ENCODE measurements around the gene PLA2G1B.

The PLA2G1B gene

DNA sequence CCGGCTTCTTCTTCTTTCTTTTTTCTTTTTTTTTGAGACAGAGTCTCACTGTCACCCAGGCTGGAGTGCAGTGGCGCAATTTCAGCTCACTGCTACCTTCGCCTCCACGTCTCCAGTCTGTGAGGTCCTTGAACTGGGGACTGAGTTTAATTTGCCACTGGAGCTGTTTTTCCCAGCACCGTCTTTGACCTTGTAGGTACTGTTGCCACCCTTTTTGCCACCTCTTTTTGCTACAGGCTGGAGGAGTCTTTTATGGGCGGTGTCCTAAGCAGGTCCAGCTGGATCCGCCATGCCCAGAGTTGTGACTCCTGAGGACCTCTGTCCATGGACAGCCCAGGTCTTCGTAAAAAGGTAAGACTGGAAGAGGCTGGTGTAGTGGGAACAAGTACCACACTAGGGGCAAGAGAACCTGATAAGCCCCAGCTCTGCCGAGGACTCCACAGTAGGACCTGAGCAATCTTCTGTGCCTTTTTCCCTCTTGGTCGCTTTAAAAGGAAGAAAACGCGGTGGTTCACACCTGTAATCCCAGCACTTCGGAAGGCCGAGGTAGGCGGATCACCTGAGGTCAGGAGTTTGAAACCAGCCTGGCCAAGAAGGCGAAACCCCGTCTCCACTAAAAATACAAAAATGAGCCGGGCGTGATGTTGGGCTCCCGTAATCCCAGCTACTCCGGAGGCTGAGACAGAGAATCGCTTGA lies 36.8 kb downstream of the PLA2G1B start:
- no peak for DNase-seq (ENCODE audit: low read depth)
- TF ChIP-seq, protein P1, sequence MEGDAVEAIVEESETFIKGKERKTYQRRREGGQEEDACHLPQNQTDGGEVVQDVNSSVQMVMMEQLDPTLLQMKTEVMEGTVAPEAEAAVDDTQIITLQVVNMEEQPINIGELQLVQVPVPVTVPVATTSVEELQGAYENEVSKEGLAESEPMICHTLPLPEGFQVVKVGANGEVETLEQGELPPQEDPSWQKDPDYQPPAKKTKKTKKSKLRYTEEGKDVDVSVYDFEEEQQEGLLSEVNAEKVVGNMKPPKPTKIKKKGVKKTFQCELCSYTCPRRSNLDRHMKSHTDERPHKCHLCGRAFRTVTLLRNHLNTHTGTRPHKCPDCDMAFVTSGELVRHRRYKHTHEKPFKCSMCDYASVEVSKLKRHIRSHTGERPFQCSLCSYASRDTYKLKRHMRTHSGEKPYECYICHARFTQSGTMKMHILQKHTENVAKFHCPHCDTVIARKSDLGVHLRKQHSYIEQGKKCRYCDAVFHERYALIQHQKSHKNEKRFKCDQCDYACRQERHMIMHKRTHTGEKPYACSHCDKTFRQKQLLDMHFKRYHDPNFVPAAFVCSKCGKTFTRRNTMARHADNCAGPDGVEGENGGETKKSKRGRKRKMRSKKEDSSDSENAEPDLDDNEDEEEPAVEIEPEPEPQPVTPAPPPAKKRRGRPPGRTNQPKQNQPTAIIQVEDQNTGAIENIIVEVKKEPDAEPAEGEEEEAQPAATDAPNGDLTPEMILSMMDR (IDR thresholded peaks at IDR 0.05; ENCODE audit: low read depth, low read length, missing control alignments) = no peak
- in situ Hi-C loops (cut with HindIII; ENCODE audit: low sequenced_read_pairs) = no loop called here
- peak overlapping the region; percentile 18 for H3K4me3 ChIP-seq (ENCODE audit: low read depth, low read length)

DNA sequence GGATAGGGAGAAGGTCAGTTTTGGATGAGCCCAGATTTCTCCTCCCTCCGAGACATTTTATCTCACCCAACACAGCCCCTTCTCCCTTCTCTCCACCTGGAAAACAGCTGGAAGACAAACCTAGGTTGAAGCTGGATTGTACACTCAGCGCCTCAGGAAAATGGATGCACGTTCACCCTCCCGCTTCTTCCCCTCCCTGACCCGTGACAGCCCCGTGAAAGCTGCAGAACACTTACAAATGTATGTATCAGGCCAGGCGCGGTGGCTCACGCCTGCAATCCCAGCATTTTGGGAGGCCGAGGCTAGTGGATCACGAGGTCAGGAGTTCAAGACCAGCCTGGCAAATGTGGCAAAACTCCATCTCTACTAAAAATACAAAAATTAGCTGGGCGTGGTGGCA lies 40.1 kb downstream of the PLA2G1B start:
- no peak for DNase-seq (ENCODE audit: low read depth)
- TF ChIP-seq, protein P1 (IDR thresholded peaks at IDR 0.05; ENCODE audit: low read depth, low read length, missing control alignments) = no peak
- in situ Hi-C loops (cut with HindIII; ENCODE audit: low sequenced_read_pairs) = no loop called here
- no peak overlapping the region for H3K4me3 ChIP-seq (ENCODE audit: low read depth, low read length)

DNA sequence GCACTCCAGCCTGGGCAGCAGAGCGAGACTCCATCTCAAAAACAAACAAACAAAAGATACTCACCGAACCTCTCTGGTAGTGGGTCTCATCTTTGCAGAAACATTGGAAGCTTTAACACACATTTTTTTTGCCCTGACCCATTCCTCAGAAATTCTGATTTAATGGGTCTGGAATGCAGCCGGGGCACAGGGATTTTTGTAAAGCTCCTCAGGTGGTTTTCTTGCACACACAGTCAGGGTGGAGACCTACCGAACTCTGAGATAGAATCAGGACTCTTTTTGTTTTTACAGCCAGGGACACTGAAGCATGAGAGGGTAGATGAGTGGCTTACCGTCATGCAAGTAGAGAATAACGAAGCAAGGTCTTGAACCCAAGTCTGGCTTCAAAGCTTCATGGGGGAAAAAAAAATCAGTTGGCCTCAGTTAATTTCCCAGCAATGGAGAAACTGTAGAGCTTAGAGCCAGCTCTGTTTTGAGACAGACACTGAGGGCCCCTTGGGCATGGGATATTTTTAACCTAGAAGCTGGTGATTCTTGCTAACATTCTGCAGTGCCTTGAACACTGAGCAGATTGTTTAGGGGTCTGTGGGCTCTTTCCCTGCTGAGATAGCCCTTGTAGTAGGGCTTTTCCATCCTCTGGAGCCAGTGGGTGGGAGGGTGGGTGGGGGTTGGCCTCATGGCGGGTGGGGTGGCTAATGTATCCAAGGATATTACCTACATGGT lies 40.6 kb downstream of the PLA2G1B start:
- TF ChIP-seq, protein P1 (IDR thresholded peaks at IDR 0.05; ENCODE audit: low read depth, low read length, missing control alignments) = no peak
- no peak for DNase-seq (ENCODE audit: low read depth)
- in situ Hi-C loops (cut with HindIII; ENCODE audit: low sequenced_read_pairs) = no loop called here
- H3K4me3 ChIP-seq (ENCODE audit: low read depth, low read length) = no peak overlapping the region

DNA sequence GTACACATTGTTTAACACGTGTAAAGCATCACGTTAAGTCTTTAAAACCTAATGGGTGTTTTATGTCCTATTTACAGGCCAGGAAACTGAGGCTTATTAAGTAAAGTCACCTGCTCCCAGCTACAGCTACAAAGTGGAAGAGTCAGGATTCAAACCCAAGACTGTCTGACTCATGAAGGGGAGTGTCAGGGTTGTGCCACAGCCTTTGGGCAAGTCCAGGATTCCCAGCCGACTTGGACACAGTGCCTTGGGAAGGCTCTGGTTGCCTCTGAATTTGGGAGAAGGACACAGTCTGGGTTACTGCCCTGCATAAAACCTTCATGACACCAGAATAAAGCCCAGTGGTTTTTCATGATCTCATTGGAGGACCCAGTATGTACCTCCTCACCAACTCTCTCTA lies 43.2 kb downstream of the PLA2G1B start:
- in situ Hi-C loops (cut with HindIII; ENCODE audit: low sequenced_read_pairs) = no loop called here
- H3K4me3 ChIP-seq (ENCODE audit: low read depth, low read length) = no peak overlapping the region
- TF ChIP-seq, protein P1 (IDR thresholded peaks at IDR 0.05; ENCODE audit: low read depth, low read length, missing control alignments) = no peak
- no peak for DNase-seq (ENCODE audit: low read depth)

DNA sequence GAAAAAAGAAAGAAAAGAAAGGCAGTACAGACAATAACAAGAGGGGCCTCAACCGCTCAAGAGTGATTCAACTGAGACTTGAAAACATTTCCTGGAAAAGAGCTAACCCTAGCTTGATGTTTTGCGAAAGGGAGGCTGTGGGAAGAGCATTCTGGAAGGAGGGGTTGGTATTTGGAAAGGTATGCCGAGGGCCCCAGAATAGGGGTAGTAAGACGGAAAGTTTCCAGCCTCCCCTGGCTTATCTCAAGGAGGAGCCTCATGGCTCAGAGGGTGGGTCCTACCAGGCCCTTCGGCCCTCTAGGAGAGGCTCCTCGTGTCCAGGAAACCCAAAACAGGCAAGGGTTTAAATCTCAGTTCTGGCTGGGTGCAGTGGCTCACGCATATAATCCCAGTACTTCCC lies 44.3 kb downstream of the PLA2G1B start:
- no peak for DNase-seq (ENCODE audit: low read depth)
- no peak overlapping the region for H3K4me3 ChIP-seq (ENCODE audit: low read depth, low read length)
- TF ChIP-seq, protein P1 (IDR thresholded peaks at IDR 0.05; ENCODE audit: low read depth, low read length, missing control alignments) = no peak
- in situ Hi-C loops (cut with HindIII; ENCODE audit: low sequenced_read_pairs) = no loop called here

DNA sequence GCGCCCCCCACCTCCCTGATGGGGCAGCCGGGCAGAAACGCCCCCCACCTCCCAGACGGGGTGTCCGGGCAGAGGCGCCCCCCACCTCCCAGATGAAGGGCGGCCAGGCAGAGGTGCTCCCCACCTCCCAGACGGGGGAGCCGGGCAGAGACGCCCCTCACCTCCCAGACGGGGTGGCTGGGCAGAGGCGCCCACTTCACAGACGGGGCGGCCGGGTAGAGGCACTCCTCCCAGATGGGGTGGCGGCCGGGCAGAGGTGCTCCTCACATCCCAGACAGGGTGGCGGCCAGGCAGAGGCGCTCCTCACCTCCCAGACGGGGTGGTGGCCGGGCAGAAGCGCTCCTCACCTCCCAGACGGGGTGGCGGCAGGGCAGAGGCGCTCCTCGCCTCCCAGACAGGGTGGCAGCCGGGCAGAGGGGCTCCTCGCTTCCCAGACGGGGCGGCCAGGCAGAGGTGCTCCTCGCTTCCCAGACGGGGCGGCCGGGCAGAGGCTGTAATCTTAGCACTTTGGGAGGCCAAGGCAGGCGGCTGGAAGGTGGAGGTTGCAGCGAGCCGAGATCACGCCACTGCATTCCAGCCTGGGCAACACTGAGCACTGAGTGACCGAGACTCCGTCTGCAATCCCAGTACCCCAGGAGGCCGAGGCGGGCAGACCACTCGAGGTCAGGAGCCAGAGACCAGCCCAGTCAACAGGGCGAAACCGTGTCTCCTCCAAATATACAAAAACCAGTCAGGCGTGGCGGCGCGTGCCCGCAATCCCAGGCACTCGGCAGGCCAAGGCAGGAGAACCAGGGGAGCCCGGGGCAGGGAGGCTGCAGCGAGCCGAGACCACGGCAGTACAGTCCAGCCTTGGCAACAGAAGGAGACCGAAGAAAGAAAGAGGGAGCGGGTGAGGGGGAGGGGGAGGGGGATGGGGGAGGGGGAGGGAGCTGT lies 49.2 kb downstream of the PLA2G1B start:
- in situ Hi-C loops (cut with HindIII; ENCODE audit: low sequenced_read_pairs) = no loop called here
- TF ChIP-seq, protein P1 (IDR thresholded peaks at IDR 0.05; ENCODE audit: low read depth, low read length, missing control alignments) = no peak
- H3K4me3 ChIP-seq (ENCODE audit: low read depth, low read length) = no peak overlapping the region
- no peak for DNase-seq (ENCODE audit: low read depth)

All from astrocyte of the cerebellum (primary cell).